ENCODE data around the gene SLC5A11.
A peak's percentile ranks its signal among the peaks of the same experiment; 100 is the strongest.

The SLC5A11 gene

GRCh38 chr16:24816688-24817087 is 29.1 kb upstream of the SLC5A11 start:
- no peak for DNase-seq

DNA sequence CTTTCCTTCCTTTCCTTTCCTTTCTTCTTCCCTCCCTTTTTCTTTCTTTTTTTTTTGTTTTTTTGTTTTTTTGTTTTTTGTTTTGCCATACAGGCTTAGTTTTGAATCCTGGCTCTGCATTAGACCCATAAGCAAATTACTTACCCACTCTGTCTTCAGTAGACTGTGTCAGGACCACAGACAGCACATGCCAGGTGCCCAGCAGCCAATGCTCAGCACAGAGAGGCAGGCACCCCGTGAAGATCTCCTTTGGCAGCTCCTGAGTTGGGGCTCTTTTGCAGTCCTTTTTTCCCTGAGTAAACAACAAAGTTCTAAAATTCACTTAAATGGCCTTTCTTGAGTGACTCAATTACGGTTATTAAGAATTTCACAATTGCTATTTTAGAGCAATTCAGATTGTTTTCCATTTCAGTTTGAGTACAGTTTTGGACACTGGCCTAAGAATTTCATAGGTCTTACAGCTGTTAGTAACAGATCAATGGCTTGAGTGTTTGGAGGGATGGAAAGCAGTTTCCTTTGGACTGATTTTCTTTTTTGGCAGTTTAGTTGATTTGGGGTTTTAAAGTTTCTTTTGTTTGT is 26.2 kb upstream of the SLC5A11 start:
- Histone ChIP-seq H2BK15ac (ENCODE audit: low read depth, poor library complexity, severe bottlenecking) (no peak overlapping the region), H3K27ac (ENCODE audit: low read length, poor library complexity, severe bottlenecking) (no peak overlapping the region), H3K4me1 (ENCODE audit: control insufficient read depth, insufficient read depth, low read depth, low read length) (no peaks in the 10 kb centered on the region), H4K8ac (ENCODE audit: low read length) (no peak overlapping the region), H3K79me1 (replicated peaks; ENCODE audit: low read length, poor library complexity, severe bottlenecking) (peaks cover 37% of the 10 kb centered on the region), H2BK120ac (ENCODE audit: low read depth, low read length) (no peak overlapping the region), H3K23ac (ENCODE audit: low read length in 2 of 2) (no peak overlapping the region), H3K18ac (ENCODE audit: low read depth in 1 of 2, low read length in 2 of 2) (no peak overlapping the region), H2AK5ac (ENCODE audit: low read length, severe bottlenecking) (no peak overlapping the region), H3K4ac (ENCODE audit: low read depth in 1 of 2, low read length in 2 of 2) (no peak overlapping the region), H3K4me3 (ENCODE audit: insufficient read depth in 1 of 2, low read depth in 1 of 2, low read length in 2 of 2) (no peak overlapping the region), H3K9ac (ENCODE audit: low read length) (peak overlapping the region; percentile 5), H3K27me3 (ENCODE audit: control insufficient read depth in 1 of 2, insufficient read depth in 1 of 2, low read length in 2 of 2) (no peaks in the 10 kb centered on the region), H4K91ac (ENCODE audit: low read length) (no peak overlapping the region), H3K9me3 (ENCODE audit: control insufficient read depth, low read length) (no peaks in the 10 kb centered on the region), H2AFZ (ENCODE audit: low read depth, low read length) (no peak overlapping the region), H3K14ac (ENCODE audit: low read length in 2 of 2) (no peak overlapping the region), H3K4me2 (ENCODE audit: low read length, poor library complexity, severe bottlenecking) (no peak overlapping the region), H2BK12ac (ENCODE audit: low read length in 2 of 2) (no peak overlapping the region), H3K36me3 (ENCODE audit: control insufficient read depth in 1 of 2, insufficient read depth in 2 of 2, low read depth in 1 of 2, low read length in 2 of 2) (peaks cover 73 to 95% of the 10 kb centered on the region in 2 experiments), H2BK5ac (ENCODE audit: low read depth, low read length, poor library complexity, severe bottlenecking) (no peak overlapping the region)
- 100% methylated on average over 2 of the region's 2 CpGs for WGBS
- DNase-seq, result no peak

More at GRCh38 chr16:24816688-24817087, 29.1 kb upstream of the SLC5A11 start:
- Histone ChIP-seq H3K4me3 (ENCODE audit: insufficient read depth in 1 of 2, low read depth in 1 of 2, low read length in 2 of 2) (no peak overlapping the region), H3K23ac (ENCODE audit: low read length in 2 of 2) (no peak overlapping the region), H3K9ac (ENCODE audit: low read length) (no peak overlapping the region), H3K4me2 (ENCODE audit: low read length, poor library complexity, severe bottlenecking) (no peak overlapping the region), H2BK5ac (ENCODE audit: low read depth, low read length, poor library complexity, severe bottlenecking) (no peak overlapping the region), H2BK15ac (ENCODE audit: low read depth, poor library complexity, severe bottlenecking) (no peak overlapping the region), H3K27me3 (ENCODE audit: control insufficient read depth in 1 of 2, insufficient read depth in 1 of 2, low read length in 2 of 2) (no peaks in the 10 kb centered on the region), H4K8ac (ENCODE audit: low read length) (no peak overlapping the region), H3K18ac (ENCODE audit: low read depth in 1 of 2, low read length in 2 of 2) (no peak overlapping the region), H3K9me3 (ENCODE audit: control insufficient read depth, low read length) (no peaks in the 10 kb centered on the region), H3K79me1 (replicated peaks; ENCODE audit: low read length, poor library complexity, severe bottlenecking) (peaks cover 34% of the 10 kb centered on the region), H4K91ac (ENCODE audit: low read length) (no peak overlapping the region), H3K4ac (ENCODE audit: low read depth in 1 of 2, low read length in 2 of 2) (no peak overlapping the region), H3K27ac (ENCODE audit: low read length, poor library complexity, severe bottlenecking) (no peak overlapping the region), H2AFZ (ENCODE audit: low read depth, low read length) (no peak overlapping the region), H2BK120ac (ENCODE audit: low read depth, low read length) (no peak overlapping the region), H2AK5ac (ENCODE audit: low read length, severe bottlenecking) (no peak overlapping the region), H3K14ac (ENCODE audit: low read length in 2 of 2) (no peak overlapping the region), H3K36me3 (ENCODE audit: control insufficient read depth in 1 of 2, insufficient read depth in 2 of 2, low read depth in 1 of 2, low read length in 2 of 2) (peaks cover 59 to 93% of the 10 kb centered on the region in 2 experiments), H3K4me1 (ENCODE audit: control insufficient read depth, insufficient read depth, low read depth, low read length) (no peaks in the 10 kb centered on the region), H2BK12ac (ENCODE audit: low read length in 2 of 2) (no peak overlapping the region)
- 92% methylated on average over 6 of the region's 6 CpGs for WGBS

DNA sequence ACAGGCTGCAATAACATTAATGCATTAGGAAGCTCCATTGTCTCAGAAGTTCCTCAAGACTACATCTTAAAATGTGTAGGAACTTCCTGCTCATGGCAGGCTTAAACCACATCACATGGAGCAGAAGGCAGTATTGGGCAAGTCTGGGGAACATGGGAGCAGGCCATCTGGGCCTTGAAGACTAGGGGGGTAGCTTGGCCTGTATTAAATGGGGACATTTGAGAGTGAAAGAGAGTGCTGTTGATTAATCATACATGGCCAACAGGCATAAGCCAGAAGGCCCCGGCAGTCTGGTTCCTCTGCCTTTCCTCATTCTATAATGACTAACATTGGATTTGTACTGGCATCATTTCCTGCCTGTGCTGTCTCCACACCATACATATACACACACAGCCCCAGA is 25.2 kb upstream of the SLC5A11 start:
- peaks cover 33% of the 10 kb centered on the region for H3K79me1 ChIP-seq (replicated peaks; ENCODE audit: low read length, poor library complexity, severe bottlenecking)

DNA sequence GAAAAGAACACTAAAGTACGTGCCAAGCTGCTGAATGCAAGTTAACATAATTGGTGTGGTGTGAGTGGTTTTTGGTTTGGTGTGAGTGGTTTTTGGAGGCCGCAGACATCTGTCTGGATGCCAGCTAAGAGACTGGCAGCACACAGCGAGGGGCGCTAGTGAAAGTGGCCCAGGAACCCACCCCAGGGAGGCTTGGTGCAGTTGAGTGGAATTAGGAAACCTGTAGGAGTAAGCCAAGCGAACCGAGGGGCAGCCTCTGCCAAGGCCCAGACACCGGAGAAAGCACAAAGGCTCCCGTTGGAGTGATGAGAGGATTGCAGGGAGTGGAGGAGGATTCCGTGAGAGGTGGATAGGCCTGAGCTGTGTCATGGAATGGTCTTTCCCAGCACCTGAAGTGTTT is 24.6 kb upstream of the SLC5A11 start:
- H3K18ac ChIP-seq (ENCODE audit: low read depth in 1 of 2, low read length in 2 of 2), result no peak overlapping the region
- no peak overlapping the region for H2BK5ac ChIP-seq (ENCODE audit: low read depth, low read length, poor library complexity, severe bottlenecking)
- no peak overlapping the region for H3K9ac ChIP-seq (ENCODE audit: low read length)
- H4K8ac ChIP-seq (ENCODE audit: low read length), result no peak overlapping the region
- no peak for DNase-seq
- H4K91ac ChIP-seq (ENCODE audit: low read length), result no peak overlapping the region
- H3K4me2 ChIP-seq (ENCODE audit: low read length, poor library complexity, severe bottlenecking), result no peak overlapping the region
- no peak overlapping the region for H3K4ac ChIP-seq (ENCODE audit: low read depth in 1 of 2, low read length in 2 of 2)
- H3K27ac ChIP-seq (ENCODE audit: low read length, poor library complexity, severe bottlenecking), result no peak overlapping the region
- H3K36me3 ChIP-seq (ENCODE audit: control insufficient read depth in 1 of 2, insufficient read depth in 2 of 2, low read depth in 1 of 2, low read length in 2 of 2), result peaks cover 66 to 95% of the 10 kb centered on the region in 2 experiments
- WGBS, result 93% methylated on average over 9 of the region's 9 CpGs
- no peak overlapping the region for H2BK15ac ChIP-seq (ENCODE audit: low read depth, poor library complexity, severe bottlenecking)
- no peak overlapping the region for H3K14ac ChIP-seq (ENCODE audit: low read length in 2 of 2)
- no peak overlapping the region for H2BK120ac ChIP-seq (ENCODE audit: low read depth, low read length)
- peaks cover 34% of the 10 kb centered on the region for H3K79me1 ChIP-seq (replicated peaks; ENCODE audit: low read length, poor library complexity, severe bottlenecking)
- no peak overlapping the region for H3K4me3 ChIP-seq (ENCODE audit: insufficient read depth in 1 of 2, low read depth in 1 of 2, low read length in 2 of 2)
- no peak overlapping the region for H2AFZ ChIP-seq (ENCODE audit: low read depth, low read length)
- no peaks in the 10 kb centered on the region for H3K27me3 ChIP-seq (ENCODE audit: control insufficient read depth in 1 of 2, insufficient read depth in 1 of 2, low read length in 2 of 2)
- no peak overlapping the region for H2BK12ac ChIP-seq (ENCODE audit: low read length in 2 of 2)
- no peak overlapping the region for H2AK5ac ChIP-seq (ENCODE audit: low read length, severe bottlenecking)
- H3K23ac ChIP-seq (ENCODE audit: low read length in 2 of 2), result no peak overlapping the region
- H3K4me1 ChIP-seq (ENCODE audit: control insufficient read depth, insufficient read depth, low read depth, low read length), result no peaks in the 10 kb centered on the region
- H3K9me3 ChIP-seq (ENCODE audit: control insufficient read depth, low read length), result no peaks in the 10 kb centered on the region

More for the DNA sequence above, 25.2 kb upstream of the SLC5A11 start:
- Histone ChIP-seq H3K4me1 (ENCODE audit: control insufficient read depth, insufficient read depth, low read depth, low read length) (no peaks in the 10 kb centered on the region), H2BK12ac (ENCODE audit: low read length in 2 of 2) (no peak overlapping the region), H3K4me2 (ENCODE audit: low read length, poor library complexity, severe bottlenecking) (no peak overlapping the region), H3K9ac (ENCODE audit: low read length) (no peak overlapping the region), H3K23ac (ENCODE audit: low read length in 2 of 2) (no peak overlapping the region), H4K8ac (ENCODE audit: low read length) (no peak overlapping the region), H3K27me3 (ENCODE audit: control insufficient read depth in 1 of 2, insufficient read depth in 1 of 2, low read length in 2 of 2) (no peaks in the 10 kb centered on the region), H3K9me3 (ENCODE audit: control insufficient read depth, low read length) (no peaks in the 10 kb centered on the region), H4K91ac (ENCODE audit: low read length) (no peak overlapping the region), H3K18ac (ENCODE audit: low read depth in 1 of 2, low read length in 2 of 2) (no peak overlapping the region), H3K27ac (ENCODE audit: low read length, poor library complexity, severe bottlenecking) (no peak overlapping the region), H2BK120ac (ENCODE audit: low read depth, low read length) (no peak overlapping the region), H3K4ac (ENCODE audit: low read depth in 1 of 2, low read length in 2 of 2) (no peak overlapping the region), H3K4me3 (ENCODE audit: insufficient read depth in 1 of 2, low read depth in 1 of 2, low read length in 2 of 2) (no peak overlapping the region), H2BK5ac (ENCODE audit: low read depth, low read length, poor library complexity, severe bottlenecking) (no peak overlapping the region), H2AFZ (ENCODE audit: low read depth, low read length) (no peak overlapping the region), H3K36me3 (ENCODE audit: control insufficient read depth in 1 of 2, insufficient read depth in 2 of 2, low read depth in 1 of 2, low read length in 2 of 2) (peaks cover 67 to 95% of the 10 kb centered on the region in 2 experiments), H2BK15ac (ENCODE audit: low read depth, poor library complexity, severe bottlenecking) (no peak overlapping the region), H3K14ac (ENCODE audit: low read length in 2 of 2) (no peak overlapping the region), H2AK5ac (ENCODE audit: low read length, severe bottlenecking) (no peak overlapping the region)
- peak; percentile 45 for DNase-seq
- WGBS, result 86% methylated on average over 1 of the region's 1 CpG

All from mesenchymal stem cell (in vitro differentiated cells and primary cell).